HG03066 (cell line): Measurements from ENCODE around the gene GAS6.

Experiments used
- ATAC-seq: cut with Tn5 transposase; IDR thresholded peaks from one replicate; pipeline ENCODE4 v1.9.1; 2021; ENCODE audit warnings: low read depth; ENCODE audit not compliant: unreplicated experiment

The GAS6 gene

GRCh38 chr13:113813070-113813748 lies 50.7 kb downstream of the GAS6 start:
- ATAC-seq: no peak

GRCh38 chr13:113812178-113813040 lies 51.5 kb downstream of the GAS6 start:
- no peak for ATAC-seq

- ATAC-seq: no peak
Observed at GRCh38 chr13:113811081-113811928, 52.6 kb downstream of the GAS6 start.

GRCh38 chr13:113810640-113811039 lies 53.2 kb downstream of the GAS6 start:
- ATAC-seq: no peak

GRCh38 chr13:113809934-113810333 lies 53.9 kb downstream of the GAS6 start:
- no peak for ATAC-seq

GRCh38 chr13:113808058-113808834 lies 55.6 kb downstream of the GAS6 start:
- ATAC-seq: no peak

GRCh38 chr13:113806526-113806925 lies 57.4 kb downstream of the GAS6 start:
- no peak for ATAC-seq

- ATAC-seq: no peak
Observed at GRCh38 chr13:113806104-113806471, 57.8 kb downstream of the GAS6 start.

GRCh38 chr13:113805431-113806103 lies 58.3 kb downstream of the GAS6 start:
- ATAC-seq: no peak

GRCh38 chr13:113804703-113805430 lies 59.0 kb downstream of the GAS6 start:
- ATAC-seq: no peak

GRCh38 chr13:113804017-113804702 lies 59.7 kb downstream of the GAS6 start:
- no peak for ATAC-seq

GRCh38 chr13:113803409-113804016 lies 60.4 kb downstream of the GAS6 start:
- no peak for ATAC-seq

- no peak for ATAC-seq
Observed at GRCh38 chr13:113802761-113803160, 61.1 kb downstream of the GAS6 start.

GRCh38 chr13:113802090-113802531 lies 61.8 kb downstream of the GAS6 start:
- ATAC-seq: no peak

GRCh38 chr13:113801289-113801961 lies 62.5 kb downstream of the GAS6 start:
- ATAC-seq: no peak

- ATAC-seq: no peak
Observed at GRCh38 chr13:113800576-113800926, 63.3 kb downstream of the GAS6 start.

- no peak for ATAC-seq
Observed at GRCh38 chr13:113798200-113798811, 65.6 kb downstream of the GAS6 start.
